Measurements from ENCODE around the gene EPB42.

The EPB42 gene

GRCh38 chr15:43260011-43260615 is 39.3 kb upstream of the EPB42 start:
- TF ChIP-seq ZFX (IDR thresholded peaks at IDR 0.05) (no peak), CTCF (conservative IDR thresholded peaks at IDR 0.05) (no peak)
- H3K27ac ChIP-seq = no peak overlapping the region

GRCh38 chr15:43258781-43259180 is 38.0 kb upstream of the EPB42 start:
- TF ChIP-seq CTCF (conservative IDR thresholded peaks at IDR 0.05) = no peak
- no peak for TF ChIP-seq ZFX (IDR thresholded peaks at IDR 0.05)
- H3K27ac ChIP-seq = no peak overlapping the region

GRCh38 chr15:43256341-43256740 is 35.5 kb upstream of the EPB42 start:
- no peak for TF ChIP-seq CTCF (conservative IDR thresholded peaks at IDR 0.05)
- no peak for TF ChIP-seq ZFX (IDR thresholded peaks at IDR 0.05)
- no peak overlapping the region for H3K27ac ChIP-seq

- no peak for TF ChIP-seq ZFX (IDR thresholded peaks at IDR 0.05)
- TF ChIP-seq CTCF (conservative IDR thresholded peaks at IDR 0.05) = no peak
- no peak overlapping the region for H3K27ac ChIP-seq
These were observed 34.6 kb upstream of the EPB42 start for GRCh38 chr15:43255376-43255775.

GRCh38 chr15:43253431-43254403 is 32.9 kb upstream of the EPB42 start:
- TF ChIP-seq CTCF (conservative IDR thresholded peaks at IDR 0.05) = no peak
- TF ChIP-seq ZFX (IDR thresholded peaks at IDR 0.05) = no peak
- H3K27ac ChIP-seq = no peak overlapping the region

GRCh38 chr15:43251871-43252250 is 31.0 kb upstream of the EPB42 start:
- TF ChIP-seq ZFX (IDR thresholded peaks at IDR 0.05) = no peak
- no peak for TF ChIP-seq CTCF (conservative IDR thresholded peaks at IDR 0.05)

GRCh38 chr15:43251185-43251870 is 30.5 kb upstream of the EPB42 start:
- TF ChIP-seq ZFX (IDR thresholded peaks at IDR 0.05) = no peak
- no peak for TF ChIP-seq CTCF (conservative IDR thresholded peaks at IDR 0.05)
- H3K27ac ChIP-seq = no peak overlapping the region

More at GRCh38 chr15:43251871-43252250, 31.0 kb upstream of the EPB42 start:
- no peak overlapping the region for H3K27ac ChIP-seq

All from C4-2B (cell line).